Muscle of leg (tissue), 11 donors: ENCODE measurements around the gene SHC2. TPM values are rescaled to one million over a fixed set of nuclear protein-coding genes. Genes with fewer than 3 reads are reported as not detected.

ENCODE experiments used
- DNase-seq: peaks from one replicate; pipeline ENCODE4 v3.0.0; 2013
- H3K27ac ChIP-seq: one replicate; pipeline ENCODE4 v1.5.1; 2013; ENCODE audit warnings: mild to moderate bottlenecking, low read length, control low read depth
- H3K27me3 ChIP-seq: one replicate; pipeline ENCODE4 v1.6.1; 2013; ENCODE audit warnings: low read length; ENCODE audit not compliant: control insufficient read depth, insufficient read depth
- H3K36me3 ChIP-seq: one replicate; pipeline ENCODE4 v1.6.1; 2013; ENCODE audit warnings: low read length; ENCODE audit not compliant: control insufficient read depth, insufficient read depth
- H3K4me1 ChIP-seq: one replicate; pipeline ENCODE4 v1.6.1; 2013; ENCODE audit warnings: low read length; ENCODE audit not compliant: control insufficient read depth, insufficient read depth
- H3K4me3 ChIP-seq: one replicate; pipeline ENCODE4 v1.5.1; 2013; ENCODE audit warnings: low read length, control low read depth
- H3K9me3 ChIP-seq: replicated peaks from 2 replicates; pipeline ENCODE4 v1.6.1; 2013; ENCODE audit warnings: low read depth, low read length; ENCODE audit not compliant: control insufficient read depth
- WGBS: methylation state at CpG from one replicate; pipeline ENCODE4 v1.1.5; 2013; ENCODE audit warnings: missing lambda C conversion rate; ENCODE audit not compliant: insufficient coverage; 5-methylcytosine and 5-hydroxymethylcytosine counted together
- polyA plus RNA-seq, 8 donors: library from polyadenylated mRNA; unstranded; fragments of 120-200 nt; gene quantifications; one replicate each; pipeline versions ENCODE4 v1.2.1 to v1.2.3, GENCODE V29; 2013; ENCODE audit warnings: inconsistent platforms in 1 of 8, low replicate concordance in 1 of 8; ENCODE audit not compliant: insufficient read length in 8 of 8, insufficient read depth in 1 of 8
- total RNA-seq: library from RNA; stranded (reverse); fragments of 120-200 nt; gene quantifications from one replicate; pipeline ENCODE4 v1.2.4, GENCODE V29; 2013

The SHC2 gene
- total and polyA plus RNA-seq, 9 donors = 13.9 to 46.6 (median 31.5) TPM

DNA sequence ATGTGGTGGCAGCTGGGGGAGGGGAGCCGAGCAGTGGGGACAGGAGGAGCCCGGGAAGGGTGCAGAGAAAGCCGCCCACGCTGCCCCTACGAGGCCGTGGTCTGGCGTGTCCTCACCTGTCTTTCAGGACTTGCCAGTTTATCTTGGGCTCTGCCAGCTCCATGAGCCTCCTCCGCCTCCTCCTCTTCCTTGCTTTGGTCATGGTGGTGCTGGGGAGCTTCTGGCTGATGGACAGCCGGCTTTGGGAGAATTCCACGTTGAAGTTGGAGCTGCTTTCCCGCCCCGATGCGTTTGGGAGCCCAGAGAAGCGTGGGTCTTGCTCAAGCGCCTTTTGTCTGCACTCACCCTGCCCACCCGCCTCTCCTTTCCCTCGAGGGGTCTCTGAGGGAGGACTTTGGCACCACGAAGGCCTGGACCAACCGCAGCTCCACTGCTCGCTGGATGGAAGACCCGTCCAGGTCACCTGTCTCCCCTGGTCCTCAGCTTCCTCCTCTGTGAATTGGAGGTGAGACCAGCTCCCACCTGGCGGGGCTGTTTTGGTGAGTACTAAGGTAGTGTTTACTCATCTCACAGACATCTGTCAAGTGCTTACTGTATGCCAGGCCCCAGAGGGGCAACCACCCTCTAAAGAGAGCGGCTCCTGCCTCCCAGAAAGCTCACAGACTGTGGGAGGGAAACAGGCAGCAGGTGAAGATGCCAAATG lies 86.5 kb downstream of the SHC2 start:
- Histone ChIP-seq H3K36me3 (no peaks in the 10 kb centered on the region), H3K27ac (no peak overlapping the region), H3K4me3 (no peak overlapping the region), H3K9me3 (no peaks in the 10 kb centered on the region), H3K27me3 (peaks cover 21% of the 10 kb centered on the region), H3K4me1 (peaks cover 35% of the 10 kb centered on the region)
- no peak for DNase-seq
- 60% methylated on average over 17 of the region's 23 CpGs for WGBS

DNA sequence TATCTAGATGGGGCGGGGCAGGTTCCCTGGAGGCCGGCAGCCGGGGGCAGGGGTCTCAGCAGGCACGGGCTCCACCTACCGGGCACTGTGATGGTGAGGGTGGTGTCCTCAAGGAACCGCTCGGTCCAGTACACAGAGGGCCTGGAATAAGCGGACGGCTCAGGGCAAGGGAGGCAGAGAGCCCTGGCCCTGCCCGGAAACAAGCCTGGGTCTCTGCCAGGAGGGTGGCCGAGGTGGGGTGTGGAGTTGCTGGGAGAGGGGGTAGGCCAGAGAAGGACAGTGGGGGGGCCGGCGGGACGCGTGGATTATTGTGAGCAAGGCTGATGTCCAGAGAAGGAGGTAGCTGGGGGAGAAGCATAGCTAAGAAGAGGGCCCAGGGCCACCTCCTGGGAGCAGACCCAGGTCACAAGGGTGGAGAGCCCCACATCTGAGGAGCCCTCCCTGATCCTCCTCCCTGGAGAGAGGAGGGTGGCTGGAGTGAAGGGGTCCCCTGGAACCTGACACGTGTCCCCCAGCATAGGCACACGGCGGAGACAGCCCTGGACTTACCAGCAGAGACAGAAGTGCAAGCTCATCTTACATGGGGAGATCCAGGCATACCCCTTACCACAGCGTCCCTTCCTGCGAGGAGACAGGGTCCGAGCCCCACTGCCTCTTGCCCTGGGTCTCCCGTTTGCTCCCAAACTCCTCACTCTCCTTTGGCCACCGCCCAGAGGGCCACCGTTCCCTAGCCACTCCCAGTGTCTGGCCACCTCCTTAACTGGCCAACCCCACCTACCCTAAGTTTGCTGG lies 87.2 kb downstream of the SHC2 start:
- Histone ChIP-seq H3K27me3 (peaks cover 21% of the 10 kb centered on the region), H3K4me3 (no peak overlapping the region), H3K27ac (no peak overlapping the region), H3K9me3 (no peaks in the 10 kb centered on the region), H3K4me1 (peaks cover 35% of the 10 kb centered on the region), H3K36me3 (no peaks in the 10 kb centered on the region)
- WGBS = 80% methylated on average over 20 of the region's 24 CpGs
- no peak for DNase-seq

DNA sequence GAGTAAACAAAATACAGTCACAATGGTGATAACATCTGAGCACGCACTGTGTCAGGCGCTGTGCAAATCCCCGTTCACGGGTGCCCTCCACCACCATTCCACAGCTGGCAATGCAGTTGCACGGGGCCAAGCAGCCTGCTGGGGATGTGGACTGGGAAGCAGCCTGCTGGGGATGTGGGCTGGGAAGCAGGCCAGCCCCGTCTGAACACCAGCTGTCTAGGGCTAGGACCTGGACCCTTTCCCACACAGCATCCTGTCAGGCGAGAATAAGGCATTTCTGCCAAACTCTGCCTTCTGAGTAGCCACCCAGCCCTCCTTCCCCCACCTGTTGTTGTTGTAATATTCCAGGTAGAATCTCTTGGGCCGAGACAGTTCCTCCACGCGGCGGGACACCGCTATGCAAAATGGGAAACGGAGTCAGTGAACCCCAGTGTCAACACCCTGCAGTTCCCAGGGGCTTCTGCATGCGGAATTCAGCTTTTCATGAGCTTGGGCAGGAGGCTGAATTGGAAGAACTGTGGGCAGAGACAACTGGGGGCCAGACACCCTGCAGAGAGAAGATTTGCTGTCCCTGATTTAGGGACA lies 88.4 kb downstream of the SHC2 start:
- Histone ChIP-seq H3K4me3 (no peak overlapping the region), H3K4me1 (peaks cover 39% of the 10 kb centered on the region), H3K36me3 (no peaks in the 10 kb centered on the region), H3K9me3 (no peaks in the 10 kb centered on the region), H3K27ac (peak overlapping the region; percentile 59), H3K27me3 (peaks cover 21% of the 10 kb centered on the region)
- 31% methylated on average over 4 of the region's 14 CpGs for WGBS
- DNase-seq = peak; percentile 91

DNA sequence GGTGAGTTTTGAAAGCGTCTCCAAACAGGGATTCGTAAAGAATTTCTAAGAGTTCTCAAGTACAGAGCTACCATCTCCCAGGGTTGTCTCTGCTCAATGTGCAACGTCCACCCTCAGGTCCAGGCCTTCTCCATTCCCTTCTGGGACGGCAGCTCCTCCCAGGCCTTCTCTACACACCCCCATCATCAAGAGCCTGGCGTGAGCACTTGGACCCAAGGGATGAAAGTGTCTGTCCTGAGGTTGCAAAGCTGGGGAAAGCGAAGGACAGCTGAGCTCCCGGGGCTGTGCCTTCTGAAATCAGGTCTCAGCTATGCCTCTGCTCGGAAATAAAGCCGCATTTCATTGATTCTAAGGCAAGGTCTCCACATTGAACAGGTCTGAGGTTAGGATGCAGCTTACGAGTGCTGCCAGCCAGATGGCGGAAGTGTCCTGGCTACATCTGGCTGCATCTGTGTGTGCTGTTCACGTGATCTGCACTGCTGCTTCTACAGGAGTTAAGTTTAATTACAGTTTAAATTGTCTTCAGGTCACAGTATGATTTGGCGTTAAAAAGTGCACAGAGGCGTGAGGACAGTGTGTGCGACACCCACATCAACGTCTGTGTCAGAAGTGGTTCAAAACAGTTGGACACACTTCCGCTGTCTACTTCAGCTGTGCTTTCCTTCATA lies 89.2 kb downstream of the SHC2 start:
- Histone ChIP-seq H3K4me3 (no peak overlapping the region), H3K27ac (peak overlapping the region; percentile 51), H3K9me3 (no peaks in the 10 kb centered on the region), H3K27me3 (peaks cover 25% of the 10 kb centered on the region), H3K36me3 (no peaks in the 10 kb centered on the region), H3K4me1 (peaks cover 39% of the 10 kb centered on the region)
- peak; percentile 45 for DNase-seq
- WGBS = 28% methylated on average over 14 of the region's 17 CpGs

DNA sequence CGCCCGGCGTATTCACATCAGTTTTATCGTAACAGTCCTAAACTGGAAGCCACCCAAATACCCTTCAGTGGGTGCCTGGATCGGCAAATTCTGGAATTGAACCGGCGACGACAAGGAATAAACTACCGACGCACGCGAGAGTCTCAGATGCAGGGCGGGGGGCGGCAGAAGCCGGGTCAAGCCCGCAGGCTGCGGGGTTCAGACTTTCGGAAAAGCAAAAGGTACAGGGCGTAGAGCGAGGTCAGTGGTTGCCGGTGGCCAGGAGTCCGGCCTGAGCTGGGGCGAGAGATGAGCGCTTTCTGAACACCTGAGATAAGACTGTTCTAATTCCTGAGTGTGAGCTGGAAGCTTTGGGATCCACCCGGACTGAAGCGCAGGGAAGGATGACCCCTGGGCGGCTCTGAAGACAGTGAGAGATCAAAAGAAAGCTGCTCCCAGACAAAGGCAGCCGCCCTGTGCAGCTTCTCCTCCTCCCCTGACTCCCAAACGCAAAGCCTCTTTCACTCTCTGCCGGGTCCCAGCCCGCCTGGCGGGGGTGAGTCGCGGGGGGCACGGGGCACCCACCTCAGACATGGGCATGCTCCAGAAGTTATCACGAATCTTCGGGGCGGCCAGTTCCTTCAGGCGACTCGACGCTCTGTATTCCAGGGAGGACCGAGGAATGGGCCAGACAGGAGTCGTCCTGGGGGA lies 90.0 kb downstream of the SHC2 start:
- 89% methylated on average over 36 of the region's 43 CpGs for WGBS
- no peaks in the 10 kb centered on the region for H3K9me3 ChIP-seq
- H3K27ac ChIP-seq = no peak overlapping the region
- H3K27me3 ChIP-seq = peaks cover 22% of the 10 kb centered on the region
- H3K36me3 ChIP-seq = no peaks in the 10 kb centered on the region
- H3K4me1 ChIP-seq = peaks cover 39% of the 10 kb centered on the region
- H3K4me3 ChIP-seq = no peak overlapping the region
- DNase-seq = no peak

DNA sequence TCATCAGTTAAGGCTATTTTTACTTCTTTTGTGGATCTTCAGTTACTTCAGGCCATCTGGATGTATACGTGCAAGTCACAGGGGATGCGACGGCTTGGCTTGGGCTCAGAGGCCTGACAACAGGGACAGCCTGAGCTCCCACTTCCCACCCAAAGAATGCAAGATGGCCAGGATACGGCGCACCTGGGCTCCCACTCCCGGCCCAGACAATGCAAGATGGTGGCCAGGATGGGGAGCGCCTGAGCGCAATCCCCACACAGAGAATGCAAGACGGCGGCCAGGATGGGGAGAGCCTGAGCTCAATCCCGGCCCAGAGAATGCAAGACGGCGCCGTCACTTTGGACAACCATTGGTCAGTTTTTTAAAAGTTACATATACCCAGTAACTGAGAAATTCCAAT lies 91.0 kb downstream of the SHC2 start:
- no peaks in the 10 kb centered on the region for H3K9me3 ChIP-seq
- 69% methylated on average over 7 of the region's 14 CpGs for WGBS
- H3K36me3 ChIP-seq = no peaks in the 10 kb centered on the region
- H3K4me3 ChIP-seq = no peak overlapping the region
- peaks cover 19% of the 10 kb centered on the region for H3K27me3 ChIP-seq
- H3K27ac ChIP-seq = no peak overlapping the region
- DNase-seq = no peak
- H3K4me1 ChIP-seq = peaks cover 39% of the 10 kb centered on the region

DNA sequence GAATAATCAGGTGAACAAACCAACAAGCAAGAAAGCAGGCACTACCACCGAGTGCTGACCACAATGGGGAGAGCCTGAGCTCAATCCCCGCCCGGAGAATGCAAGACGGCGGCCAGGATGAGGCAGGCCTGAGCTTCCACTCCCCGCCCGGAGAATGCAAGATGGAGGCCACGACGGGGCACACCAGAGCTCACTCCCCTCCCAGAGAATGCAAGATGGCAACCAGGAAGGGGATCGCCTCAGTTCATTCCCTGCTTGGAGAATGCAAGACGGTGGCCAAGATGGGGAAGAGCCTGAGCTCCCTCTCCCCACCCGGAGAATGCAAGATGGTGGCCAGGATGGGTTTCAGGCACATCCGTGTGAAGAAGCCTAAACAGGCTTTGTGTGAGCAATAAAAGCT lies 91.6 kb downstream of the SHC2 start:
- Histone ChIP-seq H3K9me3 (no peaks in the 10 kb centered on the region), H3K27ac (no peak overlapping the region), H3K4me1 (peaks cover 39% of the 10 kb centered on the region), H3K36me3 (no peaks in the 10 kb centered on the region), H3K4me3 (no peak overlapping the region), H3K27me3 (peaks cover 18% of the 10 kb centered on the region)
- no peak for DNase-seq
- WGBS = 80% methylated on average over 3 of the region's 13 CpGs

DNA sequence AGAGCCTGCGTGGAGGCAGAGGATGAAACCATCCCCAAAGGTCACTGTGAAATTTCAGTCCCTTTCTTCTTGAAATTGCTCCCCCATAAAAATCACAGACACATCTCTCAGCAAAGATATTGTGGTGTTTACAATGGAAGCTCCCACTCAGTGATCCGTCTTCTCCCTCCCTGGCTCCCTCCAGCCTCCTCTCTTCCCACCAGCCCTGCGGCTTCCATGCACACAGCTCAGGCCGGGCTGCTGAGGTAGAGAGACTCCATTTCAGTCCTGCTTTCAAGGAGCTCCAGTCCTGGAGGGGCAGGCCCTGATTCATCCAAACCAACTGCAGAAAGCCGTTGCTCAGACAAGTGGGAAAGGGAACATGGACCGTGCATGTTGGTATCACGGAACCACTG lies 92.2 kb downstream of the SHC2 start:
- Histone ChIP-seq H3K27me3 (peaks cover 13% of the 10 kb centered on the region), H3K4me3 (no peak overlapping the region), H3K9me3 (no peaks in the 10 kb centered on the region), H3K36me3 (no peaks in the 10 kb centered on the region), H3K27ac (no peak overlapping the region), H3K4me1 (peaks cover 33% of the 10 kb centered on the region)
- 42% methylated on average over 3 of the region's 7 CpGs for WGBS
- DNase-seq = no peak

DNA sequence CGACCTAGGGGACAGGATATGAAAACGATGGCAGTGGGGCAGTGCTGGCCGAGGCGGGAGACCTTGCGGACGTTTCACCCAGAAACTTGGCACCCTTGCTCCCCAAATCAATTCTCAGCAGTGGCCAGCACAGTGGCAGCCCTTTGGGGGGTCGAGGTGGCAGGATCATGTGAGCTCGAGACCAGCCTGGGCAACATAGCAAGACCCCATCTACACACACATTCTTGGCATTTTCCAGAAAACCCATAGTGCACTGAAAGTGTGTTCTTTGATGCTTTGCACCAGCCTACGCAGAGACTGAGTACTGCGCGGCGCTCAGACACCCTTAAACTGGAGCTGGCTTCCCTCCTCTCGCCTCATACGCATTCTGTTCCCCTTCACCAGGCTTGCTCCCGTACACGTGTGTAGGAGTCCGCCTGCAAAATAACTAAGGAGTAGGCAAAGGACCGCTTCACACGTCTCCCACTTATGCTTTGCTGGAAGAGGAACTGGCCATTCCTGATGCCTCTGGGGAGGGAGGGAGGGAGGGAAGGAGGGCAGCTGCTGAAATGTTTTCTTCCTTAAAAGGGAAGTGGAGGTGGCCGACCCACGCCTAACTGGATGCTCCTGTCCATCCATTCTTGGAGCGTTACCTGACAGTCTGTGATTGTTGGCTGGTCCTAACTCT lies 92.7 kb downstream of the SHC2 start:
- peaks cover 28% of the 10 kb centered on the region for H3K4me1 ChIP-seq
- WGBS = 67% methylated on average over 16 of the region's 22 CpGs
- H3K27me3 ChIP-seq = peaks cover 11% of the 10 kb centered on the region

More for the DNA sequence above, 92.7 kb downstream of the SHC2 start:
- H3K36me3 ChIP-seq = no peaks in the 10 kb centered on the region
- H3K9me3 ChIP-seq = no peaks in the 10 kb centered on the region
- peak; percentile 24 for DNase-seq
- H3K27ac ChIP-seq = no peak overlapping the region
- H3K4me3 ChIP-seq = no peak overlapping the region
